Measurements from ENCODE around the gene TRIM38. TPM values are rescaled to one million over a fixed set of nuclear protein-coding genes. Genes with fewer than 3 reads are reported as not detected.

Gene TRIM38
- total RNA-seq, 4 donors from 2014 or later = 2.2 to 6.7 (median 4.6) TPM

GRCh38 chr6:25984265-25984664 lies 21.7 kb downstream of the TRIM38 start:
- in situ Hi-C loops (cut with MboI; ENCODE audit: low sequenced_read_pairs in 4 of 4) = no loop called here
- ATAC-seq = no peak
- no peak overlapping the region for H3K4me3 ChIP-seq
- H3K27me3 ChIP-seq = no peaks in the 10 kb centered on the region
- no peaks in the 10 kb centered on the region for H3K9me3 ChIP-seq
- peaks cover 0 to 46% of the 10 kb centered on the region in 2 donors for H3K36me3 ChIP-seq
- no peaks in the 10 kb centered on the region for H3K4me1 ChIP-seq
- TF ChIP-seq POLR2A (IDR thresholded peaks at IDR 0.05) = no peak
- no peak for TF ChIP-seq CTCF (IDR thresholded peaks at IDR 0.05 in 4 of 5, conservative IDR thresholded peaks at IDR 0.05 in 1 of 5)
- DNase-seq = no peak
- intact Hi-C loops (cut with DNase I; ENCODE audit: low total_unique reads) = no loop called here
- H3K27ac ChIP-seq = no peak overlapping the region

GRCh38 chr6:25987845-25988244 lies 25.2 kb downstream of the TRIM38 start:
- Histone ChIP-seq H3K27ac (no peak overlapping the region), H3K27me3 (no peaks in the 10 kb centered on the region), H3K9me3 (no peaks in the 10 kb centered on the region), H3K36me3 (peaks cover 0 to 21% of the 10 kb centered on the region in 2 donors), H3K4me1 (no peaks in the 10 kb centered on the region), H3K4me3 (no peak overlapping the region)
- DNase-seq (no peak), ATAC-seq (no peak)
- intact Hi-C loops (cut with DNase I; ENCODE audit: low total_unique reads) (no loop called here), in situ Hi-C loops (cut with MboI; ENCODE audit: low sequenced_read_pairs in 4 of 4) (no loop called here)
- TF ChIP-seq CTCF (IDR thresholded peaks at IDR 0.05 in 4 of 5, conservative IDR thresholded peaks at IDR 0.05 in 1 of 5) (no peak), POLR2A (IDR thresholded peaks at IDR 0.05) (no peak)

- intact Hi-C loops (cut with DNase I; ENCODE audit: low total_unique reads) = no loop called here
- Histone ChIP-seq H3K27me3 (no peaks in the 10 kb centered on the region), H3K36me3 (peaks cover 0 to 6% of the 10 kb centered on the region in 2 donors), H3K9me3 (no peaks in the 10 kb centered on the region), H3K4me1 (peaks cover 0 to 6% of the 10 kb centered on the region in 2 donors), H3K27ac (no peak overlapping the region), H3K4me3 (no peak overlapping the region)
- in situ Hi-C loops (cut with MboI; ENCODE audit: low sequenced_read_pairs in 4 of 4) = no loop called here
- ATAC-seq (no peak), DNase-seq (no peak)
- TF ChIP-seq POLR2A (IDR thresholded peaks at IDR 0.05) = no peak
- no peak for TF ChIP-seq CTCF (IDR thresholded peaks at IDR 0.05 in 4 of 5, conservative IDR thresholded peaks at IDR 0.05 in 1 of 5)
Observed at GRCh38 chr6:25990172-25990873, 27.7 kb downstream of the TRIM38 start.

- TF ChIP-seq CTCF (IDR thresholded peaks at IDR 0.05 in 4 of 5, conservative IDR thresholded peaks at IDR 0.05 in 1 of 5) = no peak
- TF ChIP-seq POLR2A (IDR thresholded peaks at IDR 0.05) = no peak
- intact Hi-C loops (cut with DNase I; ENCODE audit: low total_unique reads) (loop anchor here (1.0 to 2.0 kb wide), 2 partner anchors 204 to 1271 kb away; no protein-coding TSS in a partner anchor), in situ Hi-C loops (cut with MboI; ENCODE audit: low sequenced_read_pairs in 4 of 4) (no loop called here)
- peak overlapping the region; percentile 63 to 74 (median 70) for H3K4me3 ChIP-seq
- ATAC-seq (peak; percentile 82 to 87), DNase-seq (peak; percentile 58 to 69)
- H3K36me3 ChIP-seq = no peaks in the 10 kb centered on the region
- H3K4me1 ChIP-seq = peaks cover 4 to 6% of the 10 kb centered on the region in 2 donors
- H3K27ac ChIP-seq = peak overlapping the region; percentile 83 to 95 (median 90)
- no peaks in the 10 kb centered on the region for H3K9me3 ChIP-seq
- H3K27me3 ChIP-seq = no peaks in the 10 kb centered on the region
Observed at GRCh38 chr6:25991785-25992412, 29.3 kb downstream of the TRIM38 start.
